Astrocyte (in vitro differentiated cells and primary cell): ENCODE results near the gene UCK1. TPM values are rescaled to one million over a fixed set of nuclear protein-coding genes. Genes with fewer than 3 reads are reported as not detected.

Source experiments
- DNase-seq: peaks from one replicate; pipeline ENCODE4 v3.0.0-alpha.2; 2010; ENCODE audit warnings: low read depth
- FAIRE-seq: peaks from 2 replicates; lab custom pipeline; 2011; peaks lifted over from hg19 to GRCh38; lab: Jason Lieb, UNC
- H2AFZ ChIP-seq: 2 replicates; pipeline ENCODE4 v1.6.0; 2012; ENCODE audit warnings: low read depth, low read length, inconsistent platforms
- H3K27ac ChIP-seq: 2 replicates; pipeline ENCODE4 v1.5.1; 2011; ENCODE audit warnings: low read depth, low read length, inconsistent platforms
- H3K27me3 ChIP-seq: 2 replicates; pipeline ENCODE4 v1.6.0; 2011; ENCODE audit warnings: low read length, inconsistent platforms; ENCODE audit not compliant: insufficient read depth
- H3K36me3 ChIP-seq: 2 replicates; pipeline ENCODE4 v1.5.1; 2011; ENCODE audit warnings: low read length, inconsistent platforms; ENCODE audit not compliant: insufficient read depth
- H3K4me1 ChIP-seq: 2 replicates; pipeline ENCODE4 v1.5.1; 2011; ENCODE audit warnings: low read length, inconsistent platforms; ENCODE audit not compliant: insufficient read depth
- H3K4me2 ChIP-seq: 2 replicates; pipeline ENCODE4 v1.6.0; 2012; ENCODE audit warnings: low read length, inconsistent platforms
- H3K4me3 ChIP-seq: 2 replicates; pipeline ENCODE4 v1.5.1; 2011; ENCODE audit warnings: low read depth, mild to moderate bottlenecking, low read length, inconsistent platforms; ENCODE audit not compliant: insufficient read depth
- H3K79me2 ChIP-seq: 2 replicates; pipeline ENCODE4 v1.6.0; 2012; ENCODE audit warnings: mild to moderate bottlenecking, low read length, inconsistent platforms; ENCODE audit not compliant: insufficient read depth
- H3K9ac ChIP-seq: 2 replicates; pipeline ENCODE4 v1.6.0; 2012; ENCODE audit warnings: mild to moderate bottlenecking, low read length, inconsistent platforms
- H3K9me3 ChIP-seq: 2 replicates; pipeline ENCODE4 v1.5.1; 2012; ENCODE audit warnings: low read depth, mild to moderate bottlenecking, low read length, inconsistent platforms; ENCODE audit not compliant: insufficient read depth
- H4K20me1 ChIP-seq: 2 replicates; pipeline ENCODE4 v1.6.0; 2012; ENCODE audit warnings: low read length, inconsistent platforms; ENCODE audit not compliant: insufficient read depth
- H3K27ac Mint-ChIP-seq: one replicate; pipeline ENCODE4 v1.8.0; 2021; ENCODE audit warnings: mild to moderate bottlenecking, mixed read lengths; ENCODE audit not compliant: unreplicated experiment
- H3K27me3 Mint-ChIP-seq: one replicate; pipeline ENCODE4 v1.8.0; 2021; ENCODE audit warnings: low read depth, mixed read lengths; ENCODE audit not compliant: unreplicated experiment
- H3K36me3 Mint-ChIP-seq: one replicate; pipeline ENCODE4 v1.8.0; 2021; ENCODE audit warnings: low read depth, mixed read lengths; ENCODE audit not compliant: unreplicated experiment
- H3K4me1 Mint-ChIP-seq: one replicate; pipeline ENCODE4 v1.8.0; 2021; ENCODE audit warnings: low read depth, mixed read lengths; ENCODE audit not compliant: unreplicated experiment
- H3K4me3 Mint-ChIP-seq: one replicate; pipeline ENCODE4 v1.8.0; 2021; ENCODE audit warnings: mild to moderate bottlenecking, moderate library complexity, mixed read lengths; ENCODE audit not compliant: unreplicated experiment
- H3K9me3 Mint-ChIP-seq: one replicate; pipeline ENCODE4 v1.8.0; 2021; ENCODE audit warnings: mild to moderate bottlenecking, mixed read lengths; ENCODE audit not compliant: unreplicated experiment
- EZH2 ChIP-seq: IDR thresholded peaks from 2 replicates; pipeline ENCODE4 v1.6.1; 2012; ENCODE audit warnings: mild to moderate bottlenecking, low read length, inconsistent platforms; ENCODE audit not compliant: insufficient read depth
- total RNA-seq: library from RNA; stranded (reverse); gene quantifications from 2 replicates; pipeline ENCODE4 v1.2.1, GENCODE V29; 2021
- TF ChIP-seq, protein P1 (sequence below): IDR thresholded peaks from 2 replicates; pipeline ENCODE4 v1.5.1; 2011; ENCODE audit warnings: low read depth, mild to moderate bottlenecking, inconsistent platforms, low read length, moderate library complexity; ENCODE audit not compliant: insufficient read depth

Gene UCK1
- total RNA-seq, 1 donor from 2014 or later = 15.4 TPM

GRCh38 chr9:131476777-131477345 lies 54.2 kb downstream of the UCK1 start:
- Histone ChIP-seq H3K79me2 (peaks cover 71% of the 10 kb centered on the region), H3K9ac (no peak overlapping the region), H3K4me3 (no peak overlapping the region), H3K36me3 (peaks cover 54% of the 10 kb centered on the region), H3K4me2 (no peak overlapping the region), H3K9me3 (no peaks in the 10 kb centered on the region), H3K27ac (no peak overlapping the region), H3K4me1 (no peaks in the 10 kb centered on the region), H4K20me1 (peaks cover 90% of the 10 kb centered on the region), H3K27me3 (no peaks in the 10 kb centered on the region), H2AFZ (no peak overlapping the region)
- peaks cover 7% of the 10 kb centered on the region for H3K36me3 Mint-ChIP-seq
- H3K4me3 Mint-ChIP-seq = no peak overlapping the region
- H3K27me3 Mint-ChIP-seq = no peaks in the 10 kb centered on the region
- no peak for FAIRE-seq
- H3K9me3 Mint-ChIP-seq = peaks cover 2% of the 10 kb centered on the region
- H3K27ac Mint-ChIP-seq = no peak overlapping the region
- TF ChIP-seq, protein P1, sequence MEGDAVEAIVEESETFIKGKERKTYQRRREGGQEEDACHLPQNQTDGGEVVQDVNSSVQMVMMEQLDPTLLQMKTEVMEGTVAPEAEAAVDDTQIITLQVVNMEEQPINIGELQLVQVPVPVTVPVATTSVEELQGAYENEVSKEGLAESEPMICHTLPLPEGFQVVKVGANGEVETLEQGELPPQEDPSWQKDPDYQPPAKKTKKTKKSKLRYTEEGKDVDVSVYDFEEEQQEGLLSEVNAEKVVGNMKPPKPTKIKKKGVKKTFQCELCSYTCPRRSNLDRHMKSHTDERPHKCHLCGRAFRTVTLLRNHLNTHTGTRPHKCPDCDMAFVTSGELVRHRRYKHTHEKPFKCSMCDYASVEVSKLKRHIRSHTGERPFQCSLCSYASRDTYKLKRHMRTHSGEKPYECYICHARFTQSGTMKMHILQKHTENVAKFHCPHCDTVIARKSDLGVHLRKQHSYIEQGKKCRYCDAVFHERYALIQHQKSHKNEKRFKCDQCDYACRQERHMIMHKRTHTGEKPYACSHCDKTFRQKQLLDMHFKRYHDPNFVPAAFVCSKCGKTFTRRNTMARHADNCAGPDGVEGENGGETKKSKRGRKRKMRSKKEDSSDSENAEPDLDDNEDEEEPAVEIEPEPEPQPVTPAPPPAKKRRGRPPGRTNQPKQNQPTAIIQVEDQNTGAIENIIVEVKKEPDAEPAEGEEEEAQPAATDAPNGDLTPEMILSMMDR = no peak
- H3K4me1 Mint-ChIP-seq = no peaks in the 10 kb centered on the region
- no peak for DNase-seq

DNA sequence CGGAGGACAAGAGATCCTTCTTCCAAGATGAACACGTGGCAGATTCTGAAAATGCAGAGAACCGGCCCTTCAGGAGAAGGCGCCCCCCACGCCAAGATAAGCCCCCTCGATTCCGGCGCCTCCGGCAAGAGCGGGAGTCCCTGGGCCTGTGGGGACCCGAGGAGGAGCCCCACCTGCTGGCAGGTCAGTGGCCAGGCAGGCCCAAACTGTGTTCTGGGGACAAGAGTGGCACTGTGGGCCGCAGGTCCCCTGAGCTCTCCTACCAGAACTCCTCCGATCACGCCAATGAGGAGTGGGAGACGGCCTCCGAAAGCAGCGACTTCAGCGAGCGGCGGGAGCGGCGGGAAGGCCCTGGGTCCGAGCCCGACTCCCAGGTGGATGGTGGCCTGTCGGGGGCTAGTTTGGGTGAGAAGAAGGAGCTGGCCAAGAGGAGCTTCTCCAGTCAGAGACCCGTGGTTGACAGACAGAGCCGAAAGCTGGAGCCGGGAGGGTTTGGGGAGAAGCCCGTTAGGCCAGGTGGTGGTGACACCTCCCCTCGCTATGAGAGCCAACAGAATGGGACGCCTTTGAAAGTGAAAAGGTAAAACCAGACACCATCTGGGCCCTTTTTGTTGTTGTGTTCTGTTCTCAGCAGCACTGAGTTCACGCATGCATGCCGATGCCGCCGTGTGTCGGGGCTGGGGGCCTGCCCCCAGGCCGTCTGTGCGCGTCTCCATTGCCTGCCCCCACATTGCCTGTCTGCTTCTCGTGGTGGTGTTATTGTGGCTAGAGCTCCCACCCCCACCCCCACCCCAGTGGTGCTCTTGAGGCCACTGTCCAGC lies 54.9 kb downstream of the UCK1 start:
- H3K27me3 ChIP-seq = no peaks in the 10 kb centered on the region
- FAIRE-seq = no peak
- no peak overlapping the region for H2AFZ ChIP-seq
- Mint-ChIP-seq H3K4me1 (no peaks in the 10 kb centered on the region), H3K4me3 (no peak overlapping the region), H3K27me3 (no peaks in the 10 kb centered on the region), H3K9me3 (peaks cover 2% of the 10 kb centered on the region), H3K36me3 (peaks cover 7% of the 10 kb centered on the region), H3K27ac (no peak overlapping the region)
- TF ChIP-seq, protein P1 = no peak
- no peak for TF ChIP-seq EZH2
- DNase-seq = no peak
- H3K4me3 ChIP-seq = no peak overlapping the region
- no peaks in the 10 kb centered on the region for H3K9me3 ChIP-seq
- no peaks in the 10 kb centered on the region for H3K4me1 ChIP-seq
- peaks cover 91% of the 10 kb centered on the region for H4K20me1 ChIP-seq
- H3K4me2 ChIP-seq = no peak overlapping the region
- no peak overlapping the region for H3K27ac ChIP-seq
- no peak overlapping the region for H3K9ac ChIP-seq
- peaks cover 78% of the 10 kb centered on the region for H3K79me2 ChIP-seq
- H3K36me3 ChIP-seq = peaks cover 59% of the 10 kb centered on the region
